Endothelial cell of umbilical vein (primary cell): ENCODE data around the gene MLX. TPM values are rescaled to one million over a fixed set of nuclear protein-coding genes. Genes with fewer than 3 reads are reported as not detected.

Experiments
- BruUV-seq: library from RNA; stranded (reverse); fragments of 400-500 nt; replicated peaks from 2 replicates; lab custom pipeline; 2021; lab: Mats Ljungman, UMichigan
- CTCF ChIA-PET: fragments of 300-600, 350-600 bp; sonication (Branson Sonifier 250); formaldehyde crosslinking; loops from one replicate; lab custom pipeline; 2021; ENCODE audit warnings: antibody characterized with exemption, inconsistent platforms; lab: Charles Lee
- POLR2A ChIA-PET: fragments of 300-600, 350-600 bp; sonication (Branson Sonifier 250); formaldehyde crosslinking; loops from one replicate; lab custom pipeline; 2021; ENCODE audit warnings: antibody characterized with exemption, inconsistent platforms; lab: Charles Lee
- DNase-seq: peaks from one replicate; pipeline ENCODE4 v3.0.0-alpha.2; 2011; ENCODE audit warnings: low read depth, low spot score
- FAIRE-seq: peaks from 2 replicates; lab custom pipeline; 2011; peaks lifted over from hg19 to GRCh38; lab: Jason Lieb, UNC
- H2AFZ ChIP-seq: 2 replicates; pipeline ENCODE4 v1.6.0; 2012; ENCODE audit warnings: low read depth, low read length, control low read depth, inconsistent platforms
- H3K27ac ChIP-seq: 2 replicates; pipeline ENCODE4 v1.5.1; 2011; ENCODE audit warnings: low read depth, mild to moderate bottlenecking, control low read depth, low read length, moderate library complexity; ENCODE audit not compliant: insufficient read depth
- H3K27me3 ChIP-seq, 2 experiments: 2 replicates each; pipeline versions ENCODE4 v1.6.0 to v1.6.1; 2011; ENCODE audit warnings: low read length in 2 of 2, mixed read lengths in 1 of 2; ENCODE audit not compliant: control insufficient read depth in 2 of 2, insufficient read depth in 2 of 2
- H3K36me3 ChIP-seq, 2 experiments: 2 replicates in 1 of 2; 3 replicates in 1 of 2; pipeline ENCODE4 v1.5.1; 2011; ENCODE audit warnings: low read length in 2 of 2, mild to moderate bottlenecking in 1 of 2, moderate library complexity in 1 of 2; ENCODE audit not compliant: control insufficient read depth in 2 of 2, insufficient read depth in 2 of 2; ENCODE audit errors: extremely low read depth in 1 of 2
- H3K4me1 ChIP-seq: 3 replicates; pipeline ENCODE4 v1.5.1; 2011; ENCODE audit warnings: mild to moderate bottlenecking, low read length; ENCODE audit not compliant: control insufficient read depth, insufficient read depth; ENCODE audit errors: extremely low read depth
- H3K4me2 ChIP-seq: 2 replicates; pipeline ENCODE4 v1.6.1; 2011; ENCODE audit warnings: low read length, control low read depth, mixed read lengths; ENCODE audit not compliant: insufficient read depth
- H3K4me3 ChIP-seq, 3 experiments: fragments of 200-600 bp in 1 of 3; sonication (generic), shearing (Covaris generic) in 1 of 3; replicated peaks in 1 of 3; 2 replicates each; pipeline ENCODE4 v1.5.1; 2011 to 2016; ENCODE audit warnings: control low read depth in 3 of 3, low read length in 3 of 3, mild to moderate bottlenecking in 2 of 3, inconsistent platforms in 1 of 3, low read depth in 1 of 3, moderate library complexity in 1 of 3; ENCODE audit not compliant: insufficient read depth in 1 of 3
- H3K79me2 ChIP-seq: 2 replicates; pipeline ENCODE4 v1.6.0; 2012; ENCODE audit warnings: low read length, inconsistent platforms; ENCODE audit not compliant: control insufficient read depth, insufficient read depth
- H3K9ac ChIP-seq: replicated peaks from 2 replicates; pipeline ENCODE3; 2011; ENCODE audit warnings: low read length, control low read depth; ENCODE audit not compliant: insufficient read depth; ENCODE audit errors: extremely low read depth
- H3K9me1 ChIP-seq: replicated peaks from 3 replicates; pipeline ENCODE4 v1.6.0; 2011; ENCODE audit warnings: mild to moderate bottlenecking, low read length; ENCODE audit not compliant: control insufficient read depth, insufficient read depth; ENCODE audit errors: extremely low read depth
- H3K9me3 ChIP-seq: replicated peaks from 2 replicates; pipeline ENCODE4 v1.5.1; 2012; ENCODE audit warnings: low read length, inconsistent platforms; ENCODE audit not compliant: control insufficient read depth, insufficient read depth
- H4K20me1 ChIP-seq: replicated peaks from 2 replicates; pipeline ENCODE3; 2011; ENCODE audit warnings: mild to moderate bottlenecking, low read length; ENCODE audit not compliant: control insufficient read depth, insufficient read depth; ENCODE audit errors: extremely low read depth
- EZH2 ChIP-seq: IDR thresholded peaks from 2 replicates; pipeline ENCODE4 v1.6.1; 2012; ENCODE audit warnings: borderline replicate concordance, low read depth, mild to moderate bottlenecking, moderate library complexity, low read length, inconsistent platforms; ENCODE audit not compliant: severe bottlenecking
- FOS ChIP-seq: IDR thresholded peaks from 2 replicates; pipeline ENCODE4 v1.6.1; 2011; ENCODE audit warnings: mild to moderate bottlenecking, low read length, moderate library complexity, borderline replicate concordance; ENCODE audit not compliant: insufficient read depth
- GATA2 ChIP-seq: IDR thresholded peaks from 2 replicates; pipeline ENCODE4 v1.7.0; 2011; ENCODE audit warnings: low read depth, mild to moderate bottlenecking, moderate library complexity, mixed read lengths, low read length; ENCODE audit not compliant: insufficient read length, insufficient read depth
- JUN ChIP-seq: IDR thresholded peaks from 2 replicates; pipeline ENCODE4 v1.6.1; 2011; ENCODE audit warnings: borderline replicate concordance, low read depth; ENCODE audit not compliant: insufficient read length, insufficient read depth
- MYC ChIP-seq: IDR thresholded peaks from one replicate; pipeline ENCODE4 v1.6.1; 2011; ENCODE audit warnings: mild to moderate bottlenecking, low read depth, low read length
- POLR2A ChIP-seq: IDR thresholded peaks from 2 replicates; pipeline ENCODE4 v1.6.1; 2012; ENCODE audit warnings: low read depth, mild to moderate bottlenecking, control low read depth, low read length
- POLR2AphosphoS5 ChIP-seq: IDR thresholded peaks from 2 replicates; pipeline ENCODE4 v1.6.1; 2012; ENCODE audit warnings: low read depth, mild to moderate bottlenecking, control low read depth, low read length, moderate library complexity; ENCODE audit not compliant: insufficient read depth
- dilution Hi-C: fragments of 300-500 bp; cut with MboI; formaldehyde crosslinking; loops from one replicate; pipeline ENCODE4 v1.15.0; 2019; ENCODE audit warnings: low sequenced_read_pairs; ENCODE audit not compliant: extremely low pct_ligation_motif_present
- intact Hi-C: fragments of 100-400 bp; cut with micrococcal nuclease; formaldehyde crosslinking; loops from one replicate; pipeline ENCODE4 v1.10.0; 2022
- polyA plus RNA-seq, 4 experiments: library from polyadenylated mRNA; depleted of rRNA in 3 of 4; stranded (reverse) in 3 of 4; unstranded in 1 of 4; fragments of >200 nt; gene quantifications; 2 replicates each; pipeline versions ENCODE4 v1.2.1 to v1.2.3, GENCODE V29; 2011 to 2012; ENCODE audit warnings: missing spikeins in 1 of 4
- total RNA-seq: library from RNA; stranded (reverse); gene quantifications from 2 replicates; pipeline ENCODE4 v1.2.3, GENCODE V29; 2021
- TF ChIP-seq, protein P1 (sequence below), 2 donors: IDR thresholded peaks; 1 replicate in 1 of 2; 2 replicates in 1 of 2; pipeline ENCODE4 v1.5.1; 2011; ENCODE audit warnings: low read length in 2 of 2, mild to moderate bottlenecking in 2 of 2, moderate library complexity in 2 of 2, control low read depth in 1 of 2, inconsistent platforms in 1 of 2, low read depth in 1 of 2; ENCODE audit not compliant: insufficient read depth in 1 of 2; ENCODE audit errors: extremely low read depth in 1 of 2
- TF ChIP-seq, protein P2 (sequence below): IDR thresholded peaks from 2 replicates; pipeline ENCODE4 v1.6.1; 2011; ENCODE audit not compliant: insufficient read depth, insufficient read length

Gene MLX
- total and polyA plus RNA-seq, 2 donors (not counting 3 experiments of a cell fraction or from before 2014, with no cell fraction given), result 40.3 to 42.7 TPM

DNA sequence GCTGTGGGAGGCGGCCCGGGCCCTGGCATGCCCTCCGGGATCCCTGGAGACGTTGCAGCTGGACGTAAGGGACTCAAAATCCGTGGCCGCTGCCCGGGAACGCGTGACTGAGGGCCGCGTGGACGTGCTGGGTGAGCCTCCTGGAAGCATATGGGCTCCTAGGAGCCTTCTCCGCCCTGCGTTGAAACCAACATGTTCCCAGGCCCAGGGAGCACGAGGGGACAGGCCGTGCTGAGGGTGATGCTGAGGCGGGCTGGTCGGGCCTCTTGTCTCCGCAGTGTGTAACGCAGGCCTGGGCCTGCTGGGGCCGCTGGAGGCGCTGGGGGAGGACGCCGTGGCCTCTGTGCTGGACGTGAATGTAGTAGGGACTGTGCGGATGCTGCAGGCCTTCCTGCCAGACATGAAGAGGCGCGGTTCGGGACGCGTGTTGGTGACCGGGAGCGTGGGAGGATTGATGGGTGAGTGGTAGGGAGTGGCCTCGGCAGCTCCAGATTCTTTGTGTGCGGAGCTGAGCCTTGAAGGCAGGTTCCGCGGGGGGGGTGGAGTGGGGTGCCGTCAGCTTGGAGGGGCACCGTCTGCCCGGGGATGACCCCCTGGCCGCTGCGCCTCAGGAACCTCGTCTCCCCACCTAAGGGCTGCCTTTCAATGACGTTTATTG, 13.6 kb upstream of the MLX start:
- FAIRE-seq, result no peak

More for the DNA sequence above, 13.6 kb upstream of the MLX start:
- dilution Hi-C loops, result no loop called here
- DNase-seq, result no peak
- H3K9ac ChIP-seq, result no peak overlapping the region
- H3K9me3 ChIP-seq, result no peaks in the 10 kb centered on the region
- H4K20me1 ChIP-seq, result no peaks in the 10 kb centered on the region
- H3K4me3 ChIP-seq, result no peak overlapping the region
- peaks cover 17% of the 10 kb centered on the region for H3K79me2 ChIP-seq
- TF ChIP-seq POLR2A (no peak), JUN (no peak), FOS (no peak), POLR2AphosphoS5 (no peak), GATA2 (no peak), EZH2 (no peak), MYC (no peak)
- TF ChIP-seq, protein P1, sequence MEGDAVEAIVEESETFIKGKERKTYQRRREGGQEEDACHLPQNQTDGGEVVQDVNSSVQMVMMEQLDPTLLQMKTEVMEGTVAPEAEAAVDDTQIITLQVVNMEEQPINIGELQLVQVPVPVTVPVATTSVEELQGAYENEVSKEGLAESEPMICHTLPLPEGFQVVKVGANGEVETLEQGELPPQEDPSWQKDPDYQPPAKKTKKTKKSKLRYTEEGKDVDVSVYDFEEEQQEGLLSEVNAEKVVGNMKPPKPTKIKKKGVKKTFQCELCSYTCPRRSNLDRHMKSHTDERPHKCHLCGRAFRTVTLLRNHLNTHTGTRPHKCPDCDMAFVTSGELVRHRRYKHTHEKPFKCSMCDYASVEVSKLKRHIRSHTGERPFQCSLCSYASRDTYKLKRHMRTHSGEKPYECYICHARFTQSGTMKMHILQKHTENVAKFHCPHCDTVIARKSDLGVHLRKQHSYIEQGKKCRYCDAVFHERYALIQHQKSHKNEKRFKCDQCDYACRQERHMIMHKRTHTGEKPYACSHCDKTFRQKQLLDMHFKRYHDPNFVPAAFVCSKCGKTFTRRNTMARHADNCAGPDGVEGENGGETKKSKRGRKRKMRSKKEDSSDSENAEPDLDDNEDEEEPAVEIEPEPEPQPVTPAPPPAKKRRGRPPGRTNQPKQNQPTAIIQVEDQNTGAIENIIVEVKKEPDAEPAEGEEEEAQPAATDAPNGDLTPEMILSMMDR (IDR thresholded peaks at IDR 0.05; ENCODE audit: extremely low read depth in 1 of 2, insufficient read depth in 1 of 2, low read depth in 1 of 2, low read length in 2 of 2), result no peak
- TF ChIP-seq, protein P2, sequence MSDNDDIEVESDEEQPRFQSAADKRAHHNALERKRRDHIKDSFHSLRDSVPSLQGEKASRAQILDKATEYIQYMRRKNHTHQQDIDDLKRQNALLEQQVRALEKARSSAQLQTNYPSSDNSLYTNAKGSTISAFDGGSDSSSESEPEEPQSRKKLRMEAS, result no peak
- intact Hi-C loops, result no loop called here
- H3K36me3 ChIP-seq, result no peaks in the 10 kb centered on the region
- peaks cover 14% of the 10 kb centered on the region for H3K4me1 ChIP-seq
- H3K27ac ChIP-seq, result no peak overlapping the region
- no peaks in the 10 kb centered on the region for H3K27me3 ChIP-seq
- H3K4me2 ChIP-seq, result peak overlapping the region; percentile 58
- H2AFZ ChIP-seq, result no peak overlapping the region
- CTCF ChIA-PET, result interaction anchor here (1.0 to 1.7 kb wide), 4 partner anchors 17 to 331 kb away, joined by 3 to 11 read pairs (median 4); partner anchors contain the start of genes NAGLU and PSMC3IP
- H3K9me1 ChIP-seq, result no peaks in the 10 kb centered on the region
- BruUV-seq, result no TSS peak
- POLR2A ChIA-PET, result no interaction called here
